Endothelial cell of umbilical vein (primary cell): ENCODE results near the gene SLC39A11. TPM values are rescaled to one million over a fixed set of nuclear protein-coding genes. Genes with fewer than 3 reads are reported as not detected.

Source experiments
- BruUV-seq: library from RNA; stranded (reverse); fragments of 400-500 nt; replicated peaks from 2 replicates; lab custom pipeline; 2021; lab: Mats Ljungman, UMichigan
- CTCF ChIA-PET: fragments of 300-600, 350-600 bp; sonication (Branson Sonifier 250); formaldehyde crosslinking; loops from one replicate; lab custom pipeline; 2021; ENCODE audit warnings: antibody characterized with exemption, inconsistent platforms; lab: Charles Lee
- POLR2A ChIA-PET: fragments of 300-600, 350-600 bp; sonication (Branson Sonifier 250); formaldehyde crosslinking; loops from one replicate; lab custom pipeline; 2021; ENCODE audit warnings: antibody characterized with exemption, inconsistent platforms; lab: Charles Lee
- DNase-seq: peaks from one replicate; pipeline ENCODE4 v3.0.0-alpha.2; 2011; ENCODE audit warnings: low read depth, low spot score
- FAIRE-seq: peaks from 2 replicates; lab custom pipeline; 2011; peaks lifted over from hg19 to GRCh38; lab: Jason Lieb, UNC
- H2AFZ ChIP-seq: 2 replicates; pipeline ENCODE4 v1.6.0; 2012; ENCODE audit warnings: low read depth, low read length, control low read depth, inconsistent platforms
- H3K27ac ChIP-seq: 2 replicates; pipeline ENCODE4 v1.5.1; 2011; ENCODE audit warnings: low read depth, mild to moderate bottlenecking, control low read depth, low read length, moderate library complexity; ENCODE audit not compliant: insufficient read depth
- H3K27me3 ChIP-seq, 2 experiments: 2 replicates each; pipeline versions ENCODE4 v1.6.0 to v1.6.1; 2011; ENCODE audit warnings: low read length in 2 of 2, mixed read lengths in 1 of 2; ENCODE audit not compliant: control insufficient read depth in 2 of 2, insufficient read depth in 2 of 2
- H3K36me3 ChIP-seq, 2 experiments: 2 replicates in 1 of 2; 3 replicates in 1 of 2; pipeline ENCODE4 v1.5.1; 2011; ENCODE audit warnings: low read length in 2 of 2, mild to moderate bottlenecking in 1 of 2, moderate library complexity in 1 of 2; ENCODE audit not compliant: control insufficient read depth in 2 of 2, insufficient read depth in 2 of 2; ENCODE audit errors: extremely low read depth in 1 of 2
- H3K4me1 ChIP-seq: 3 replicates; pipeline ENCODE4 v1.5.1; 2011; ENCODE audit warnings: mild to moderate bottlenecking, low read length; ENCODE audit not compliant: control insufficient read depth, insufficient read depth; ENCODE audit errors: extremely low read depth
- H3K4me2 ChIP-seq: 2 replicates; pipeline ENCODE4 v1.6.1; 2011; ENCODE audit warnings: low read length, control low read depth, mixed read lengths; ENCODE audit not compliant: insufficient read depth
- H3K4me3 ChIP-seq, 3 experiments: fragments of 200-600 bp in 1 of 3; sonication (generic), shearing (Covaris generic) in 1 of 3; replicated peaks in 1 of 3; 2 replicates each; pipeline ENCODE4 v1.5.1; 2011 to 2016; ENCODE audit warnings: control low read depth in 3 of 3, low read length in 3 of 3, mild to moderate bottlenecking in 2 of 3, inconsistent platforms in 1 of 3, low read depth in 1 of 3, moderate library complexity in 1 of 3; ENCODE audit not compliant: insufficient read depth in 1 of 3
- H3K79me2 ChIP-seq: 2 replicates; pipeline ENCODE4 v1.6.0; 2012; ENCODE audit warnings: low read length, inconsistent platforms; ENCODE audit not compliant: control insufficient read depth, insufficient read depth
- H3K9ac ChIP-seq: replicated peaks from 2 replicates; pipeline ENCODE3; 2011; ENCODE audit warnings: low read length, control low read depth; ENCODE audit not compliant: insufficient read depth; ENCODE audit errors: extremely low read depth
- H3K9me1 ChIP-seq: replicated peaks from 3 replicates; pipeline ENCODE4 v1.6.0; 2011; ENCODE audit warnings: mild to moderate bottlenecking, low read length; ENCODE audit not compliant: control insufficient read depth, insufficient read depth; ENCODE audit errors: extremely low read depth
- H3K9me3 ChIP-seq: replicated peaks from 2 replicates; pipeline ENCODE4 v1.5.1; 2012; ENCODE audit warnings: low read length, inconsistent platforms; ENCODE audit not compliant: control insufficient read depth, insufficient read depth
- H4K20me1 ChIP-seq: replicated peaks from 2 replicates; pipeline ENCODE3; 2011; ENCODE audit warnings: mild to moderate bottlenecking, low read length; ENCODE audit not compliant: control insufficient read depth, insufficient read depth; ENCODE audit errors: extremely low read depth
- EZH2 ChIP-seq: IDR thresholded peaks from 2 replicates; pipeline ENCODE4 v1.6.1; 2012; ENCODE audit warnings: borderline replicate concordance, low read depth, mild to moderate bottlenecking, moderate library complexity, low read length, inconsistent platforms; ENCODE audit not compliant: severe bottlenecking
- FOS ChIP-seq: IDR thresholded peaks from 2 replicates; pipeline ENCODE4 v1.6.1; 2011; ENCODE audit warnings: mild to moderate bottlenecking, low read length, moderate library complexity, borderline replicate concordance; ENCODE audit not compliant: insufficient read depth
- GATA2 ChIP-seq: IDR thresholded peaks from 2 replicates; pipeline ENCODE4 v1.7.0; 2011; ENCODE audit warnings: low read depth, mild to moderate bottlenecking, moderate library complexity, mixed read lengths, low read length; ENCODE audit not compliant: insufficient read length, insufficient read depth
- JUN ChIP-seq: IDR thresholded peaks from 2 replicates; pipeline ENCODE4 v1.6.1; 2011; ENCODE audit warnings: borderline replicate concordance, low read depth; ENCODE audit not compliant: insufficient read length, insufficient read depth
- MYC ChIP-seq: IDR thresholded peaks from one replicate; pipeline ENCODE4 v1.6.1; 2011; ENCODE audit warnings: mild to moderate bottlenecking, low read depth, low read length
- POLR2A ChIP-seq: IDR thresholded peaks from 2 replicates; pipeline ENCODE4 v1.6.1; 2012; ENCODE audit warnings: low read depth, mild to moderate bottlenecking, control low read depth, low read length
- POLR2AphosphoS5 ChIP-seq: IDR thresholded peaks from 2 replicates; pipeline ENCODE4 v1.6.1; 2012; ENCODE audit warnings: low read depth, mild to moderate bottlenecking, control low read depth, low read length, moderate library complexity; ENCODE audit not compliant: insufficient read depth
- dilution Hi-C: fragments of 300-500 bp; cut with MboI; formaldehyde crosslinking; loops from one replicate; pipeline ENCODE4 v1.15.0; 2019; ENCODE audit warnings: low sequenced_read_pairs; ENCODE audit not compliant: extremely low pct_ligation_motif_present
- intact Hi-C: fragments of 100-400 bp; cut with micrococcal nuclease; formaldehyde crosslinking; loops from one replicate; pipeline ENCODE4 v1.10.0; 2022
- polyA plus RNA-seq, 4 experiments: library from polyadenylated mRNA; depleted of rRNA in 3 of 4; stranded (reverse) in 3 of 4; unstranded in 1 of 4; fragments of >200 nt; gene quantifications; 2 replicates each; pipeline versions ENCODE4 v1.2.1 to v1.2.3, GENCODE V29; 2011 to 2012; ENCODE audit warnings: missing spikeins in 1 of 4
- total RNA-seq: library from RNA; stranded (reverse); gene quantifications from 2 replicates; pipeline ENCODE4 v1.2.3, GENCODE V29; 2021
- TF ChIP-seq, protein P1 (sequence below): IDR thresholded peaks from 2 replicates; pipeline ENCODE4 v1.6.1; 2011; ENCODE audit not compliant: insufficient read depth, insufficient read length
- TF ChIP-seq, protein P2 (sequence below), 2 donors: IDR thresholded peaks; 1 replicate in 1 of 2; 2 replicates in 1 of 2; pipeline ENCODE4 v1.5.1; 2011; ENCODE audit warnings: low read length in 2 of 2, mild to moderate bottlenecking in 2 of 2, moderate library complexity in 2 of 2, control low read depth in 1 of 2, inconsistent platforms in 1 of 2, low read depth in 1 of 2; ENCODE audit not compliant: insufficient read depth in 1 of 2; ENCODE audit errors: extremely low read depth in 1 of 2

The SLC39A11 gene
- total and polyA plus RNA-seq, 2 donors (not counting 3 experiments of a cell fraction or from before 2014, with no cell fraction given) = 8.1 to 11.9 TPM

DNA sequence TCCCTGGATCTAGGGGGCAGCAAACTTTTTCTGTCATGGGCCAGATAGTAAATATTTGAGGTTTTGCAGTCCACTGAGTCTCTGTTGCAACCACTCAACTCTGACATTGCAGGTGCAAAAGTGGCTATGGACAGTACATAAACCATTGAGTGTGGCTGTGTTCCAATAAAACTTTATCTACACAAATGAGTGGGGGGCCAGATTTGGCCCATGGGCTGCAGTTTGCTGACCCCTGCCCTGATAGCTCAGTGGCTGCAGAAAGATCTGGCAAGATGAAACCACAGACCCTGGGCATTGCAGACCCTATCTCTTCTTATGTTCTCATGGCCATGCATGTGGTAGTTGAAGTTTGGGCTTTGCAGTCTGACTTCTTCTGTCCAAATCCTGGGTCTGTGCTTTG lies 440.5 kb downstream of the SLC39A11 start:
- Histone ChIP-seq H3K27me3 (no peaks in the 10 kb centered on the region), H3K9me3 (peaks cover 2% of the 10 kb centered on the region), H3K9me1 (no peaks in the 10 kb centered on the region), H3K9ac (no peak overlapping the region), H3K27ac (no peak overlapping the region), H3K79me2 (no peaks in the 10 kb centered on the region), H2AFZ (no peak overlapping the region), H3K4me2 (no peak overlapping the region), H3K4me1 (no peaks in the 10 kb centered on the region), H3K4me3 (no peak overlapping the region), H3K36me3 (no peaks in the 10 kb centered on the region), H4K20me1 (no peaks in the 10 kb centered on the region)
- FAIRE-seq (no peak), DNase-seq (no peak)
- BruUV-seq = no TSS peak
- POLR2A ChIA-PET = no interaction called here
- TF ChIP-seq JUN (no peak), GATA2 (no peak), FOS (no peak), POLR2A (no peak), MYC (no peak), EZH2 (no peak), POLR2AphosphoS5 (no peak)
- TF ChIP-seq, protein P1, sequence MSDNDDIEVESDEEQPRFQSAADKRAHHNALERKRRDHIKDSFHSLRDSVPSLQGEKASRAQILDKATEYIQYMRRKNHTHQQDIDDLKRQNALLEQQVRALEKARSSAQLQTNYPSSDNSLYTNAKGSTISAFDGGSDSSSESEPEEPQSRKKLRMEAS = no peak
- TF ChIP-seq, protein P2, sequence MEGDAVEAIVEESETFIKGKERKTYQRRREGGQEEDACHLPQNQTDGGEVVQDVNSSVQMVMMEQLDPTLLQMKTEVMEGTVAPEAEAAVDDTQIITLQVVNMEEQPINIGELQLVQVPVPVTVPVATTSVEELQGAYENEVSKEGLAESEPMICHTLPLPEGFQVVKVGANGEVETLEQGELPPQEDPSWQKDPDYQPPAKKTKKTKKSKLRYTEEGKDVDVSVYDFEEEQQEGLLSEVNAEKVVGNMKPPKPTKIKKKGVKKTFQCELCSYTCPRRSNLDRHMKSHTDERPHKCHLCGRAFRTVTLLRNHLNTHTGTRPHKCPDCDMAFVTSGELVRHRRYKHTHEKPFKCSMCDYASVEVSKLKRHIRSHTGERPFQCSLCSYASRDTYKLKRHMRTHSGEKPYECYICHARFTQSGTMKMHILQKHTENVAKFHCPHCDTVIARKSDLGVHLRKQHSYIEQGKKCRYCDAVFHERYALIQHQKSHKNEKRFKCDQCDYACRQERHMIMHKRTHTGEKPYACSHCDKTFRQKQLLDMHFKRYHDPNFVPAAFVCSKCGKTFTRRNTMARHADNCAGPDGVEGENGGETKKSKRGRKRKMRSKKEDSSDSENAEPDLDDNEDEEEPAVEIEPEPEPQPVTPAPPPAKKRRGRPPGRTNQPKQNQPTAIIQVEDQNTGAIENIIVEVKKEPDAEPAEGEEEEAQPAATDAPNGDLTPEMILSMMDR (IDR thresholded peaks at IDR 0.05; ENCODE audit: extremely low read depth in 1 of 2, insufficient read depth in 1 of 2, low read depth in 1 of 2, low read length in 2 of 2) = no peak
- intact Hi-C loops (no loop called here), dilution Hi-C loops (no loop called here)
- CTCF ChIA-PET = no interaction called here
